ENCODE measurements around the gene EIF5A2.
"Not testable (repeated sequence)": the region's sequence is repeated elsewhere in the genome, so short reads cannot be mapped to it uniquely, and the experiment has no call there.

Gene EIF5A2

DNA sequence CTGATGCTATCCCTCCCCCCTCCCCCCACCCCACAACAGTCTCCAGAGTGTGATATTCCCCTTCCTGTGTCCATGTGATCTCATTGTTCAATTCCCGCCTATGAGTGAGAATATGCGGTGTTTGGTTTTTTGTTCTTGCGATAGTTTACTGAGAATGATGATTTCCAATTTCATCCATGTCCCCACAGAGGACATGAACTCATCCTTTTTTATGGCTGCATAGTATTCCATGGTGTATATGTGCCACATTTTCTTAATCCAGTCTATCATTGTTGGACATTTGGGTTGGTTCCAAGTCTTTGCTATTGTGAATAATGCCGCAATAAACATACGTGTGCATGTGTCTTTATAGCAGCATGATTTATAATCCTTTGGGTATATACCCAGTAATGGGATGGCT, 29.7 kb downstream of the EIF5A2 start:
- no CpG with 5 or more reads among the region's 5 CpGs for WGBS, 2 donors (ENCODE audit: extremely low coverage in 2 of 2, insufficient read length in 2 of 2, insufficient replicate concordance in 1 of 2)
- not testable (repeated sequence) for H2BK120ac ChIP-seq (ENCODE audit: low read depth, low read length); H2AK5ac ChIP-seq (ENCODE audit: low read depth, low read length); H3K14ac ChIP-seq (ENCODE audit: low read length); H4K91ac ChIP-seq (ENCODE audit: low read depth, low read length, poor library complexity); H3K4me2 ChIP-seq (ENCODE audit: insufficient read depth, low read length, poor library complexity, severe bottlenecking); H3K79me1 ChIP-seq (ENCODE audit: low read depth, low read length); H3K9ac ChIP-seq (ENCODE audit: low read depth, low read length, poor library complexity); H3K9me3 ChIP-seq (replicated peaks in 1 of 2; ENCODE audit: control insufficient read depth in 2 of 2, insufficient read depth in 1 of 2, low read depth in 1 of 2, low read length in 2 of 2); H3K18ac ChIP-seq (ENCODE audit: low read length); H4K8ac ChIP-seq (ENCODE audit: low read depth, low read length); H2BK5ac ChIP-seq (ENCODE audit: low read length); H3K36me3 ChIP-seq (replicated peaks in 1 of 2; ENCODE audit: control insufficient read depth in 2 of 2, insufficient read depth in 2 of 2, low read length in 2 of 2); H3K4me1 ChIP-seq (ENCODE audit: control insufficient read depth in 2 of 2, insufficient read depth in 1 of 2, low read depth in 1 of 2, low read length in 2 of 2); DNase-seq (ENCODE audit: low spot score); H2BK12ac ChIP-seq (ENCODE audit: low read length); H3K27me3 ChIP-seq (ENCODE audit: control insufficient read depth in 3 of 3, insufficient read depth in 3 of 3, low read depth in 1 of 3, low read length in 3 of 3); H2AFZ ChIP-seq (ENCODE audit: low read length); H3K27ac ChIP-seq (replicated peaks; ENCODE audit: low read length); H3K4me3 ChIP-seq (ENCODE audit: low read length in 2 of 2); H2BK15ac ChIP-seq (ENCODE audit: low read length); H3K23ac ChIP-seq (ENCODE audit: low read depth, low read length, poor library complexity); H3K4ac ChIP-seq (ENCODE audit: low read length)

DNA sequence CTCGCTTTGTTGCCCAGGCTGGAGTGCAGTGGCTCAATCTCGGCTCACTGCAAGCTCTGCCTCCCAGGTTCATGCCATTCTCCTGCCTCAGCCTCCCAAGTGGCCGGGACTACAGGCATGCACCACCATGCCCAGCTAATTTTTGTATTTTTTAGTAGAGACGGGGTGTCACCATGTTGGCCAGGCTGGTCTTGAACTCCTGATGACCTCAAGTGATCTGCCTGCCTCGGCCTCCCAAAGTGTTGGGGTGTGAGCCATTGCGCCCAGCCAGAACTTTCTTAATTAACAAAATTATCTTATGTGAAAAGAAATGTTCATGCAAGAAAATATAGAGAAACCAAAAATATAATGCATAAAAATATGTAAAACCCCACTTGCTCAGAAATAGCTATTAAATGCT, 31.1 kb downstream of the EIF5A2 start:
- not testable (repeated sequence) for H3K27me3 ChIP-seq (ENCODE audit: control insufficient read depth in 3 of 3, insufficient read depth in 3 of 3, low read depth in 1 of 3, low read length in 3 of 3); H2BK15ac ChIP-seq (ENCODE audit: low read length)

DNA sequence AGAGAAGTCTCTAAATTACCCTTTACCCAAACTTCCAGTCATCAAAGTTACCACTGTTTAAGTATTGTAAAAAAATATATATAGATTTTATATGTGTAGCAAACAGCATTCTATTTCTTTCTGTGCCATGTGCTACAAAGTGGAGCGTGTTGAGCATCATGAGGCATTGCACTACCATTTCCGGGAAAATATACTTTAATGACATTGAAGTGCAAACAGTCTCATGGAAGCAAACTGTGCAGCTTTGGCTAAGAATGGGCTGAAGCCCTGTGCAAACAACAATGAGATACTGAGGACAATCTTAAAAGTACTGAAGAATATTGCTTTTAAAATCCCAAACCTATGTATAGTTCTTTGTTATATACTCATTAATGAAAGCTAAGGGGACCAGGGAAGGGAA, 31.9 kb downstream of the EIF5A2 start:
- no peak overlapping the region for H3K4me2 ChIP-seq (ENCODE audit: insufficient read depth, low read length, poor library complexity, severe bottlenecking)
- no peaks in the 10 kb centered on the region for H3K4me1 ChIP-seq (ENCODE audit: control insufficient read depth in 2 of 2, insufficient read depth in 1 of 2, low read depth in 1 of 2, low read length in 2 of 2)
- no peak overlapping the region for H2AK5ac ChIP-seq (ENCODE audit: low read depth, low read length)
- no peak overlapping the region for H3K23ac ChIP-seq (ENCODE audit: low read depth, low read length, poor library complexity)
- no peak overlapping the region for H2BK5ac ChIP-seq (ENCODE audit: low read length)
- H3K4ac ChIP-seq (ENCODE audit: low read length) = no peak overlapping the region
- no peak overlapping the region for H2BK12ac ChIP-seq (ENCODE audit: low read length)
- H4K91ac ChIP-seq (ENCODE audit: low read depth, low read length, poor library complexity) = no peak overlapping the region
- no CpG with 5 or more reads among the region's 2 CpGs for WGBS, 2 donors (ENCODE audit: extremely low coverage in 2 of 2, insufficient read length in 2 of 2, insufficient replicate concordance in 1 of 2)
- no peak overlapping the region for H3K18ac ChIP-seq (ENCODE audit: low read length)
- no peak overlapping the region for H2AFZ ChIP-seq (ENCODE audit: low read length)
- DNase-seq (ENCODE audit: low spot score) = no peak
- no peak overlapping the region for H2BK120ac ChIP-seq (ENCODE audit: low read depth, low read length)
- H3K79me1 ChIP-seq (ENCODE audit: low read depth, low read length) = no peaks in the 10 kb centered on the region
- H3K27me3 ChIP-seq (ENCODE audit: control insufficient read depth in 3 of 3, insufficient read depth in 3 of 3, low read depth in 1 of 3, low read length in 3 of 3) = no peaks in the 10 kb centered on the region
- no peak overlapping the region for H3K4me3 ChIP-seq (ENCODE audit: low read length in 2 of 2)
- H4K8ac ChIP-seq (ENCODE audit: low read depth, low read length) = no peak overlapping the region
- peaks cover 0 to 4% of the 10 kb centered on the region in 2 donors for H3K9me3 ChIP-seq (replicated peaks in 1 of 2; ENCODE audit: control insufficient read depth in 2 of 2, insufficient read depth in 1 of 2, low read depth in 1 of 2, low read length in 2 of 2)
- no peak overlapping the region for H3K27ac ChIP-seq (replicated peaks; ENCODE audit: low read length)
- H2BK15ac ChIP-seq (ENCODE audit: low read length) = no peak overlapping the region
- no peak overlapping the region for H3K9ac ChIP-seq (ENCODE audit: low read depth, low read length, poor library complexity)
- no peaks in the 10 kb centered on the region for H3K36me3 ChIP-seq (replicated peaks in 1 of 2; ENCODE audit: control insufficient read depth in 2 of 2, insufficient read depth in 2 of 2, low read length in 2 of 2)
- H3K14ac ChIP-seq (ENCODE audit: low read length) = no peak overlapping the region

More for the DNA sequence above, 31.1 kb downstream of the EIF5A2 start:
- H3K4me2 ChIP-seq (ENCODE audit: insufficient read depth, low read length, poor library complexity, severe bottlenecking); H3K4ac ChIP-seq (ENCODE audit: low read length); DNase-seq (ENCODE audit: low spot score); H2BK120ac ChIP-seq (ENCODE audit: low read depth, low read length); H3K27ac ChIP-seq (replicated peaks; ENCODE audit: low read length); H4K8ac ChIP-seq (ENCODE audit: low read depth, low read length); H2AFZ ChIP-seq (ENCODE audit: low read length); H2BK5ac ChIP-seq (ENCODE audit: low read length); H4K91ac ChIP-seq (ENCODE audit: low read depth, low read length, poor library complexity); H3K14ac ChIP-seq (ENCODE audit: low read length); H2BK12ac ChIP-seq (ENCODE audit: low read length); H3K18ac ChIP-seq (ENCODE audit: low read length); H3K9me3 ChIP-seq (replicated peaks in 1 of 2; ENCODE audit: control insufficient read depth in 2 of 2, insufficient read depth in 1 of 2, low read depth in 1 of 2, low read length in 2 of 2); H3K23ac ChIP-seq (ENCODE audit: low read depth, low read length, poor library complexity); H3K9ac ChIP-seq (ENCODE audit: low read depth, low read length, poor library complexity); H3K4me1 ChIP-seq (ENCODE audit: control insufficient read depth in 2 of 2, insufficient read depth in 1 of 2, low read depth in 1 of 2, low read length in 2 of 2); H2AK5ac ChIP-seq (ENCODE audit: low read depth, low read length); H3K4me3 ChIP-seq (ENCODE audit: low read length in 2 of 2); H3K36me3 ChIP-seq (replicated peaks in 1 of 2; ENCODE audit: control insufficient read depth in 2 of 2, insufficient read depth in 2 of 2, low read length in 2 of 2); H3K79me1 ChIP-seq (ENCODE audit: low read depth, low read length): not testable (repeated sequence)
- WGBS, 2 donors (ENCODE audit: extremely low coverage in 2 of 2, insufficient read length in 2 of 2, insufficient replicate concordance in 1 of 2) = no CpG with 5 or more reads among the region's 6 CpGs

DNA sequence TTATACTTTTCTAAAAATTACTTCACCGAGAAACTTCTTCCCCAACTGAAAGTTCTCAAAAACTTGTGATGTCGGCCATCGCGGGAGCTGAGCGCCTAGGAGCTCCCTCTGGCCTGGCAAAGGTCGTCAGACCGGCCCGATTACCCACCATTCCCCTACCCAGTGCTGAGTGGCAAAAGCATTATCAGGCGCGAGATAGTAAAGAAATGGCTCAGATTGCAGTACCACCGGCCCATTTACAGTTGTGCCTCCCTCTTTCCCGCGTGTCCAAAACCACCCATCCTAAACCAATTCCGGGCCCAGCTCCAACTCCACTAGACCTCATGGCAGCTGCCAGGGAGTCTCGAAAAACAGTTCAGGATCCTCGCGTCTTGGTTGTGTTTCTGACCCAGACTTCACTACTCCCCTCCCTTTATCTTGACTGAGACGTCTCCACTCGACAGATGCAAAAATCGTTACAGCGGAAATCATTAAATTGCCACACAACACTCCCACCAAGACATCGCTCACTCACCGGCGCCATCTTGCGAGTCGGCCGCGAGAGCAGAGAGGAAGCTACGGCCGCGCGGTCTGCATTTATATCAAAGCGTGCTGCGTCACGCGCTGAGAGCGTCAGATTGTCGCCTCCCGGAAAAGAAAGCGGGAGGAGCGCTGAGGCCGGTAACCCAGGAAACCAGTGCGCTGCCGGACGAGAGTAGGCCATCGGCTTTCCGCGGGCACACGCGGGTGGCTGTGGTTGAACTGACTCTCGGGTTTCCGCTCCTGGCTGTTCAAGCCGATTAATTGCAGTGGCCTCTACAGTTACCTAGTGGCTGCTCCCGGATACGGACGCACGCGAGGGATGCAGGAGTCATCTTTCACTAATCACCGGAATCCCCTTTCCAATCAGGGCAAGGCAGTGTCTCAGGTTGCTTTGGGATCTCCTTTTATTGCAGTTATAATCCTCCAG, 38.5 kb downstream of the EIF5A2 start, which contains the start of gene RPL22L1:
RPL22L1 (minus strand) TSS at position 551 of the 949 bp plus-strand sequence; CDS start at position 523, 28 bp downstream.
- Histone ChIP-seq H2BK12ac (ENCODE audit: low read length) (no peak within 1 kb of the TSS), H3K79me1 (ENCODE audit: low read depth, low read length) (no peaks in the 10 kb centered on the region), H3K4me2 (ENCODE audit: insufficient read depth, low read length, poor library complexity, severe bottlenecking) (peak within 1 kb of the TSS; percentile 63), H3K27me3 (ENCODE audit: control insufficient read depth in 3 of 3, insufficient read depth in 3 of 3, low read depth in 1 of 3, low read length in 3 of 3) (no peaks in the 10 kb centered on the region), H3K36me3 (replicated peaks in 1 of 2; ENCODE audit: control insufficient read depth in 2 of 2, insufficient read depth in 2 of 2, low read length in 2 of 2) (peaks cover 4 to 41% of the 10 kb centered on the region in 2 donors), H2BK5ac (ENCODE audit: low read length) (no peak within 1 kb of the TSS), H4K91ac (ENCODE audit: low read depth, low read length, poor library complexity) (no peak within 1 kb of the TSS), H3K9ac (ENCODE audit: low read depth, low read length, poor library complexity) (peak within 1 kb of the TSS; percentile 71), H2AK5ac (ENCODE audit: low read depth, low read length) (no peak within 1 kb of the TSS), H3K23ac (ENCODE audit: low read depth, low read length, poor library complexity) (peak within 1 kb of the TSS; percentile 90), H3K18ac (ENCODE audit: low read length) (peak within 1 kb of the TSS; percentile 91), H3K14ac (ENCODE audit: low read length) (no peak within 1 kb of the TSS), H3K4me3 (ENCODE audit: low read length in 2 of 2) (peak within 1 kb of the TSS; percentile 85 to 88), H3K27ac (replicated peaks; ENCODE audit: low read length) (peak within 1 kb of the TSS; percentile 92), H2BK120ac (ENCODE audit: low read depth, low read length) (no peak within 1 kb of the TSS), H4K8ac (ENCODE audit: low read depth, low read length) (no peak within 1 kb of the TSS), H3K9me3 (replicated peaks in 1 of 2; ENCODE audit: control insufficient read depth in 2 of 2, insufficient read depth in 1 of 2, low read depth in 1 of 2, low read length in 2 of 2) (peaks cover 0 to 2% of the 10 kb centered on the region in 2 donors), H2BK15ac (ENCODE audit: low read length) (no peak within 1 kb of the TSS), H3K4me1 (ENCODE audit: control insufficient read depth in 2 of 2, insufficient read depth in 1 of 2, low read depth in 1 of 2, low read length in 2 of 2) (peaks cover 2% of the 10 kb centered on the region in 2 donors), H2AFZ (ENCODE audit: low read length) (peak within 1 kb of the TSS; percentile 90), H3K4ac (ENCODE audit: low read length) (no peak within 1 kb of the TSS)
- WGBS, 2 donors (ENCODE audit: extremely low coverage in 2 of 2, insufficient read length in 2 of 2, insufficient replicate concordance in 1 of 2) = no CpG with 5 or more reads among the region's 59 CpGs
- DNase-seq (ENCODE audit: low spot score) = peak; percentile 91

All from neuronal stem cell (in vitro differentiated cells).